Measurements from ENCODE around the gene LTB4R.

Gene LTB4R

GRCh38 chr14:24292118-24292807, 19.0 kb upstream of the LTB4R start:
- no peaks in the 10 kb centered on the region for H3K4me1 ChIP-seq (ENCODE audit: control insufficient read depth, insufficient read depth, low read length)
- H3K27ac ChIP-seq (ENCODE audit: low read depth, low read length): no peak overlapping the region
- no peaks in the 10 kb centered on the region for H3K27me3 ChIP-seq (ENCODE audit: control insufficient read depth, insufficient read depth, low read length)
- H3K9ac ChIP-seq (ENCODE audit: low read depth, low read length): no peak overlapping the region
- H3K4me3 ChIP-seq (ENCODE audit: low read depth, low read length): no peak overlapping the region
- peaks cover 38% of the 10 kb centered on the region for H3K36me3 ChIP-seq (ENCODE audit: control insufficient read depth, insufficient read depth, low read length)
- H3K9me3 ChIP-seq (ENCODE audit: control insufficient read depth, insufficient read depth, low read length): no peaks in the 10 kb centered on the region

- no peaks in the 10 kb centered on the region for H3K4me1 ChIP-seq (ENCODE audit: control insufficient read depth, insufficient read depth, low read length)
- H3K27ac ChIP-seq (ENCODE audit: low read depth, low read length): no peak overlapping the region
Measured at GRCh38 chr14:24293525-24293924, 17.8 kb upstream of the LTB4R start.

GRCh38 chr14:24296341-24297157, 14.8 kb upstream of the LTB4R start:
- Histone ChIP-seq H3K9me3 (ENCODE audit: control insufficient read depth, insufficient read depth, low read length) (no peaks in the 10 kb centered on the region), H3K4me1 (ENCODE audit: control insufficient read depth, insufficient read depth, low read length) (peaks cover 10% of the 10 kb centered on the region; the same call in 1 of the 2 replicates), H3K27me3 (ENCODE audit: control insufficient read depth, insufficient read depth, low read length) (no peaks in the 10 kb centered on the region), H3K9ac (ENCODE audit: low read depth, low read length) (no peak overlapping the region), H3K4me3 (ENCODE audit: low read depth, low read length) (no peak overlapping the region), H3K36me3 (ENCODE audit: control insufficient read depth, insufficient read depth, low read length) (peaks cover 30% of the 10 kb centered on the region), H3K27ac (ENCODE audit: low read depth, low read length) (peak overlapping the region; percentile 36)

More at GRCh38 chr14:24293525-24293924, 17.8 kb upstream of the LTB4R start:
- Histone ChIP-seq H3K9me3 (ENCODE audit: control insufficient read depth, insufficient read depth, low read length) (no peaks in the 10 kb centered on the region), H3K4me3 (ENCODE audit: low read depth, low read length) (no peak overlapping the region), H3K27me3 (ENCODE audit: control insufficient read depth, insufficient read depth, low read length) (no peaks in the 10 kb centered on the region), H3K36me3 (ENCODE audit: control insufficient read depth, insufficient read depth, low read length) (peaks cover 38% of the 10 kb centered on the region), H3K9ac (ENCODE audit: low read depth, low read length) (no peak overlapping the region)

GRCh38 chr14:24297190-24297964, 13.9 kb upstream of the LTB4R start:
- no peak overlapping the region for H3K27ac ChIP-seq (ENCODE audit: low read depth, low read length)
- H3K4me3 ChIP-seq (ENCODE audit: low read depth, low read length): no peak overlapping the region
- H3K9ac ChIP-seq (ENCODE audit: low read depth, low read length): no peak overlapping the region

GRCh38 chr14:24298892-24299254, 12.4 kb upstream of the LTB4R start:
- H3K9me3 ChIP-seq (ENCODE audit: control insufficient read depth, insufficient read depth, low read length): no peaks in the 10 kb centered on the region
- peaks cover 10% of the 10 kb centered on the region; the same call in 1 of the 2 replicates for H3K4me1 ChIP-seq (ENCODE audit: control insufficient read depth, insufficient read depth, low read length)
- peaks cover 43% of the 10 kb centered on the region for H3K36me3 ChIP-seq (ENCODE audit: control insufficient read depth, insufficient read depth, low read length)
- H3K4me3 ChIP-seq (ENCODE audit: low read depth, low read length): peak overlapping the region; percentile 92
- peak overlapping the region; percentile 79 for H3K27ac ChIP-seq (ENCODE audit: low read depth, low read length)
- no peak overlapping the region; the same call in 1 of the 2 replicates for H3K9ac ChIP-seq (ENCODE audit: low read depth, low read length)
- H3K27me3 ChIP-seq (ENCODE audit: control insufficient read depth, insufficient read depth, low read length): no peaks in the 10 kb centered on the region

More at GRCh38 chr14:24297190-24297964, 13.9 kb upstream of the LTB4R start:
- H3K4me1 ChIP-seq (ENCODE audit: control insufficient read depth, insufficient read depth, low read length): peaks cover 10% of the 10 kb centered on the region; the same call in 1 of the 2 replicates
- H3K27me3 ChIP-seq (ENCODE audit: control insufficient read depth, insufficient read depth, low read length): no peaks in the 10 kb centered on the region
- no peaks in the 10 kb centered on the region for H3K9me3 ChIP-seq (ENCODE audit: control insufficient read depth, insufficient read depth, low read length)
- H3K36me3 ChIP-seq (ENCODE audit: control insufficient read depth, insufficient read depth, low read length): peaks cover 33% of the 10 kb centered on the region

GRCh38 chr14:24299255-24300191, 11.8 kb upstream of the LTB4R start, which contains the start of the genes DHRS1 and NOP9:
Gene DHRS1 (minus strand): TSS chr14:24299780. CDS start chr14:24299106, 674 bp downstream.
Gene NOP9 (plus strand): TSS chr14:24299850. CDS start chr14:24299955, 105 bp downstream.
- no peaks in the 10 kb centered on the region for H3K27me3 ChIP-seq (ENCODE audit: control insufficient read depth, insufficient read depth, low read length)
- H3K4me1 ChIP-seq (ENCODE audit: control insufficient read depth, insufficient read depth, low read length): peaks cover 10% of the 10 kb centered on the region; the same call in 1 of the 2 replicates
- H3K27ac ChIP-seq (ENCODE audit: low read depth, low read length): peak within 1 kb of the TSS; percentile 79
- H3K4me3 ChIP-seq (ENCODE audit: low read depth, low read length): peak within 1 kb of the TSS; percentile 92
- peaks cover 48% of the 10 kb centered on the region for H3K36me3 ChIP-seq (ENCODE audit: control insufficient read depth, insufficient read depth, low read length)
- H3K9ac ChIP-seq (ENCODE audit: low read depth, low read length): peak within 1 kb of the TSS; percentile 70; the same call in 1 of the 2 replicates
- H3K9me3 ChIP-seq (ENCODE audit: control insufficient read depth, insufficient read depth, low read length): no peaks in the 10 kb centered on the region

- Histone ChIP-seq H3K4me3 (ENCODE audit: low read depth, low read length) (peak overlapping the region; percentile 92), H3K27ac (ENCODE audit: low read depth, low read length) (no peak overlapping the region), H3K27me3 (ENCODE audit: control insufficient read depth, insufficient read depth, low read length) (no peaks in the 10 kb centered on the region), H3K4me1 (ENCODE audit: control insufficient read depth, insufficient read depth, low read length) (peaks cover 10% of the 10 kb centered on the region; the same call in 1 of the 2 replicates), H3K36me3 (ENCODE audit: control insufficient read depth, insufficient read depth, low read length) (peaks cover 53% of the 10 kb centered on the region), H3K9me3 (ENCODE audit: control insufficient read depth, insufficient read depth, low read length) (no peaks in the 10 kb centered on the region), H3K9ac (ENCODE audit: low read depth, low read length) (peak overlapping the region; percentile 31; the same call in 1 of the 2 replicates)
Measured at GRCh38 chr14:24300326-24300980, 10.8 kb upstream of the LTB4R start.

GRCh38 chr14:24304019-24304387, 7.3 kb upstream of the LTB4R start:
- peaks cover 70% of the 10 kb centered on the region for H3K36me3 ChIP-seq (ENCODE audit: control insufficient read depth, insufficient read depth, low read length)
- no peaks in the 10 kb centered on the region for H3K27me3 ChIP-seq (ENCODE audit: control insufficient read depth, insufficient read depth, low read length)
- H3K27ac ChIP-seq (ENCODE audit: low read depth, low read length): no peak overlapping the region
- no peak overlapping the region for H3K9ac ChIP-seq (ENCODE audit: low read depth, low read length)
- no peak overlapping the region for H3K4me3 ChIP-seq (ENCODE audit: low read depth, low read length)
- H3K9me3 ChIP-seq (ENCODE audit: control insufficient read depth, insufficient read depth, low read length): no peaks in the 10 kb centered on the region
- peaks cover 6% of the 10 kb centered on the region; the same call in 1 of the 2 replicates for H3K4me1 ChIP-seq (ENCODE audit: control insufficient read depth, insufficient read depth, low read length)

- peaks cover 63% of the 10 kb centered on the region for H3K36me3 ChIP-seq (ENCODE audit: control insufficient read depth, insufficient read depth, low read length)
- no peak overlapping the region for H3K4me3 ChIP-seq (ENCODE audit: low read depth, low read length)
- H3K27me3 ChIP-seq (ENCODE audit: control insufficient read depth, insufficient read depth, low read length): no peaks in the 10 kb centered on the region
- no peaks in the 10 kb centered on the region for H3K4me1 ChIP-seq (ENCODE audit: control insufficient read depth, insufficient read depth, low read length)
- no peaks in the 10 kb centered on the region for H3K9me3 ChIP-seq (ENCODE audit: control insufficient read depth, insufficient read depth, low read length)
- no peak overlapping the region for H3K9ac ChIP-seq (ENCODE audit: low read depth, low read length)
- H3K27ac ChIP-seq (ENCODE audit: low read depth, low read length): no peak overlapping the region
Measured at GRCh38 chr14:24307156-24307574, 4.1 kb upstream of the LTB4R start.

All from HUES48 (cell line).